ENCODE results near the gene KLHL21. TPM values are rescaled to one million over a fixed set of nuclear protein-coding genes. Genes with fewer than 3 reads are reported as not detected.
"Not testable (repeated sequence)": the region's sequence is repeated elsewhere in the genome, so short reads cannot be mapped to it uniquely, and the experiment has no call there.

KLHL21 gene
- total and polyA plus RNA-seq, 2 of the 4 experiments (the other 2 are of a cell fraction): 12.0 to 36.7 TPM

DNA sequence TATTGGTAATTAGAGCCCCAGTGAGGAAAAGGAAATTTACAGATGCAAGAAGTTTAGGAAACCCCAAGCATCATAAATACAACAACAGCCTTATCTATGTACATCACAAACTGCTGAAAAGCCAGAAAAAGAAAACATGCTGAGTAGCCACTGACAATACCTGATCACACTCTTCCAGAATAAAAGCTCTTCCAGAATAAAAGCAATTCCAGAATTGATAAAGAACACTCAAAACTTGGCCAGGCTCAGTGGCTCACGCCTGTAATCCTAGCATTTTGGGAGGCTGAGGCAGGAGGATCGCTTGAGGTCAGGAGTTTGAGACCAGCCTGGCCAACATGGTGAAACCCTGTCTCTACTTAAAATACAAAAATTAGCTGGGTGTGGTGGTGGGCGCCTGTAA lies 38.2 kb upstream of the KLHL21 start:
- DNase-seq; H3K23ac ChIP-seq (ENCODE audit: low read depth, low read length); H4K8ac ChIP-seq (ENCODE audit: low read depth in 2 of 2, low read length in 2 of 2); H2AK5ac ChIP-seq (ENCODE audit: low read depth, low read length); H3K9me3 ChIP-seq (ENCODE audit: control insufficient read depth, insufficient read depth, low read length); H3K9me1 ChIP-seq (ENCODE audit: insufficient read depth, low read length); POLR2A ChIA-PET (ENCODE audit: unreplicated experiment); H4K5ac ChIP-seq (ENCODE audit: low read depth, low read length); ATAC-seq (ENCODE audit: low read depth); H2AK9ac ChIP-seq (replicated peaks; ENCODE audit: low read depth, low read length, poor library complexity); H2AFZ ChIP-seq (replicated peaks; ENCODE audit: low read length, poor library complexity); H4K91ac ChIP-seq (ENCODE audit: insufficient read depth, low read depth, low read length); intact Hi-C loops (cut with micrococcal nuclease); H2BK120ac ChIP-seq (ENCODE audit: low read depth, low read length); H3K27ac ChIP-seq (ENCODE audit: insufficient read depth, low read length); H3K14ac ChIP-seq (replicated peaks; ENCODE audit: low read depth, low read length); BruUV-seq (replicated peaks); H3K27me3 ChIP-seq (ENCODE audit: control insufficient read depth, insufficient read depth, low read length); H3K4ac ChIP-seq (ENCODE audit: low read depth, low read length); H4K20me1 ChIP-seq (ENCODE audit: insufficient read depth, low read length); H3K79me1 ChIP-seq (ENCODE audit: low read depth in 1 of 2, low read length in 2 of 2); H3K18ac ChIP-seq (ENCODE audit: low read depth, low read length); H3K9ac ChIP-seq (ENCODE audit: low read depth, low read length); H2BK15ac ChIP-seq (ENCODE audit: low read depth, low read length); H3K4me3 ChIP-seq (ENCODE audit: insufficient read depth, low read depth, low read length); H3K4me1 ChIP-seq (ENCODE audit: control insufficient read depth, insufficient read depth, low read length); H2BK20ac ChIP-seq (ENCODE audit: low read depth, low read length); dilution Hi-C loops (cut with HindIII; ENCODE audit: low sequenced_read_pairs, unreplicated experiment); H3K4me2 ChIP-seq (ENCODE audit: low read depth, low read length); H2BK5ac ChIP-seq (ENCODE audit: low read depth, low read length, poor library complexity, severe bottlenecking); CTCF ChIA-PET; H3K56ac ChIP-seq (ENCODE audit: extremely low read depth, insufficient read depth, low read length): not testable (repeated sequence)
- peaks cover 55% of the 10 kb centered on the region for H3K36me3 ChIP-seq (ENCODE audit: control insufficient read depth, insufficient read depth, low read length)
- WGBS, 2 experiments (ENCODE audit: extremely low coverage in 2 of 2, insufficient read length in 1 of 2): 100% methylated on average over 1 of the region's 3 CpGs; no CpG with 5 or more reads in 1 of the 2 experiments
- in situ Hi-C loops (cut with MboI; ENCODE audit: low sequenced_read_pairs): loop anchor here (10.0 kb wide), 1 partner anchor 146 kb away; the partner anchor contains the start of gene PLEKHG5
